H1 (cell line): Measurements from ENCODE around the gene SCFD1. TPM values are rescaled to one million over a fixed set of nuclear protein-coding genes. Genes with fewer than 3 reads are reported as not detected.
A peak's percentile ranks its signal among the peaks of the same experiment; 100 is the strongest.

ENCODE experiments used
- CTCF ChIA-PET: fragments of 300-600 bp; sonication (Branson Sonifier 250); formaldehyde crosslinking; loops from one replicate; lab custom pipeline; 2021; ENCODE audit not compliant: partially characterized antibody; lab: Charles Lee
- POLR2A ChIA-PET: fragments of 300-600 bp; sonication (Branson Sonifier 250); formaldehyde crosslinking; loops from one replicate; lab custom pipeline; 2021; ENCODE audit warnings: inconsistent platforms; ENCODE audit not compliant: partially characterized antibody; lab: Charles Lee
- DNase-seq, 2 experiments: peaks; one replicate each; pipeline versions ENCODE4 v3.0.0 to v3.0.0-alpha.2; 2010 to 2022; ENCODE audit warnings: low spot score in 2 of 2, low read depth in 1 of 2, mixed read lengths in 1 of 2
- FAIRE-seq: peaks from 2 replicates; lab custom pipeline; 2011; peaks lifted over from hg19 to GRCh38; lab: Jason Lieb, UNC
- H2AFZ ChIP-seq: 2 replicates; pipeline ENCODE4 v1.8.1; 2012; ENCODE audit warnings: low read length, inconsistent platforms
- H2AK5ac ChIP-seq: 2 replicates; pipeline ENCODE4 v1.6.1; 2013; ENCODE audit warnings: low read depth, low read length
- H2BK120ac ChIP-seq: replicated peaks from 2 replicates; pipeline ENCODE3; 2013; ENCODE audit warnings: low read depth, low read length, inconsistent platforms
- H2BK12ac ChIP-seq: 2 replicates; pipeline ENCODE4 v1.6.1; 2013; ENCODE audit warnings: low read depth, low read length
- H2BK15ac ChIP-seq: 2 replicates; pipeline ENCODE4 v1.6.1; 2013; ENCODE audit warnings: low read length
- H2BK20ac ChIP-seq: 2 replicates; pipeline ENCODE4 v1.6.1; 2013; ENCODE audit warnings: low read length
- H2BK5ac ChIP-seq: 2 replicates; pipeline ENCODE4 v1.6.1; 2013; ENCODE audit warnings: low read depth, low read length
- H3K14ac ChIP-seq: 2 replicates; pipeline ENCODE4 v1.6.1; 2013; ENCODE audit warnings: inconsistent platforms; ENCODE audit not compliant: insufficient read length
- H3K18ac ChIP-seq: 2 replicates; pipeline ENCODE4 v1.6.1; 2013; ENCODE audit warnings: low read length; ENCODE audit errors: extremely low read depth
- H3K23ac ChIP-seq: 2 replicates; pipeline ENCODE4 v1.6.1; 2013; ENCODE audit warnings: inconsistent platforms; ENCODE audit not compliant: insufficient read length
- H3K23me2 ChIP-seq: 2 replicates; pipeline ENCODE4 v1.6.1; 2013; ENCODE audit warnings: low read depth, low read length
- H3K27ac ChIP-seq: 2 replicates; pipeline ENCODE4 v1.6.1; 2011; ENCODE audit warnings: low read depth, low read length, inconsistent platforms
- H3K27me3 ChIP-seq, 4 experiments: replicated peaks in 1 of 4; 1 replicate in 1 of 4; 2 replicates in 3 of 4; pipeline versions ENCODE4 v1.6.1 to v1.8.1; 2011 to 2013; ENCODE audit warnings: low read length in 3 of 4, mild to moderate bottlenecking in 3 of 4, inconsistent platforms in 2 of 4, mixed read lengths in 2 of 4, moderate library complexity in 1 of 4; ENCODE audit not compliant: control insufficient read depth in 3 of 4, insufficient read depth in 3 of 4; ENCODE audit errors: extremely low read depth in 1 of 4
- H3K36me3 ChIP-seq, 4 experiments: 2 replicates each; pipeline versions ENCODE4 v1.6.1 to v1.8.1; 2011 to 2013; ENCODE audit warnings: mild to moderate bottlenecking in 4 of 4, low read length in 3 of 4, moderate library complexity in 2 of 4, control low read depth in 1 of 4, inconsistent platforms in 1 of 4; ENCODE audit not compliant: insufficient read depth in 4 of 4, control insufficient read depth in 2 of 4
- H3K4ac ChIP-seq: replicated peaks from 2 replicates; pipeline ENCODE3; 2013; ENCODE audit warnings: low read length, low read depth, mixed read lengths, inconsistent platforms; ENCODE audit not compliant: insufficient read length
- H3K4me1 ChIP-seq, 4 experiments: replicated peaks in 1 of 4; 1 replicate in 1 of 4; 2 replicates in 3 of 4; pipeline versions ENCODE4 v1.6.1 to v1.8.1; 2011 to 2013; ENCODE audit warnings: low read length in 3 of 4, inconsistent platforms in 2 of 4, mixed read lengths in 1 of 4; ENCODE audit not compliant: insufficient read depth in 4 of 4, control insufficient read depth in 3 of 4
- H3K4me2 ChIP-seq, 2 experiments: 2 replicates each; pipeline versions ENCODE4 v1.6.1 to v1.8.1; 2011 to 2013; ENCODE audit warnings: low read depth in 2 of 2, low read length in 2 of 2, control low read depth in 1 of 2, inconsistent platforms in 1 of 2, mild to moderate bottlenecking in 1 of 2; ENCODE audit not compliant: insufficient read depth in 1 of 2
- H3K4me3 ChIP-seq, 4 experiments: fragments of 200-600, 300-600 bp in 1 of 4; sonication (generic), shearing (Covaris generic), sonication (Bioruptor Twin) in 1 of 4; 2 replicates each; pipeline versions ENCODE4 v1.5.1 to v1.8.1; 2011 to 2016; ENCODE audit warnings: low read length in 4 of 4, low read depth in 3 of 4, control low read depth in 2 of 4, inconsistent platforms in 2 of 4, mild to moderate bottlenecking in 2 of 4, mixed read lengths in 1 of 4, moderate library complexity in 1 of 4; ENCODE audit not compliant: insufficient read depth in 2 of 4; ENCODE audit errors: extremely low read depth in 1 of 4
- H3K56ac ChIP-seq: replicated peaks from 2 replicates; pipeline ENCODE3; 2013; ENCODE audit warnings: low read depth, mild to moderate bottlenecking, mixed read lengths, low read length, inconsistent platforms; ENCODE audit not compliant: insufficient read length
- H3K79me1 ChIP-seq: 2 replicates; pipeline ENCODE4 v1.6.1; 2013; ENCODE audit warnings: low read depth, low read length, control low read depth
- H3K79me2 ChIP-seq, 2 experiments: 2 replicates each; pipeline versions ENCODE4 v1.6.1 to v1.8.1; 2012 to 2013; ENCODE audit warnings: low read length in 2 of 2, mild to moderate bottlenecking in 2 of 2, inconsistent platforms in 1 of 2; ENCODE audit not compliant: insufficient read depth in 2 of 2, control insufficient read depth in 1 of 2
- H3K9ac ChIP-seq, 4 experiments: replicated peaks in 1 of 4; 1 replicate in 1 of 4; 2 replicates in 3 of 4; pipeline versions ENCODE4 v1.6.1 to v1.8.1; 2011 to 2013; ENCODE audit warnings: low read depth in 3 of 4, low read length in 3 of 4, control low read depth in 2 of 4, mild to moderate bottlenecking in 2 of 4, moderate library complexity in 2 of 4, inconsistent platforms in 1 of 4; ENCODE audit errors: extremely low read depth in 1 of 4
- H3K9me3 ChIP-seq, 2 experiments: 2 replicates each; pipeline versions ENCODE4 v1.6.1 to v1.8.1; 2012 to 2013; ENCODE audit warnings: mild to moderate bottlenecking in 2 of 2, moderate library complexity in 2 of 2, control low read depth in 1 of 2, inconsistent platforms in 1 of 2, low read depth in 1 of 2, low read length in 1 of 2, mixed read lengths in 1 of 2; ENCODE audit not compliant: insufficient read depth in 2 of 2
- H4K20me1 ChIP-seq, 2 experiments: replicated peaks in 1 of 2; 2 replicates each; pipeline versions ENCODE3 to v1.8.1; 2011 to 2013; ENCODE audit warnings: inconsistent platforms in 2 of 2, low read length in 2 of 2, mild to moderate bottlenecking in 1 of 2; ENCODE audit not compliant: insufficient read depth in 2 of 2, control insufficient read depth in 1 of 2
- H4K5ac ChIP-seq: 2 replicates; pipeline ENCODE4 v1.6.1; 2013; ENCODE audit warnings: low read length, low read depth, mixed read lengths, inconsistent platforms; ENCODE audit not compliant: insufficient read length
- H4K8ac ChIP-seq: 2 replicates; pipeline ENCODE4 v1.8.0; 2013; ENCODE audit warnings: mild to moderate bottlenecking, moderate library complexity, low read length, inconsistent platforms; ENCODE audit not compliant: insufficient read depth; ENCODE audit errors: extremely low read depth
- H4K91ac ChIP-seq: replicated peaks from 2 replicates; pipeline ENCODE3; 2013; ENCODE audit warnings: low read length, mixed read lengths, inconsistent platforms; ENCODE audit not compliant: insufficient read length
- BRCA1 ChIP-seq: IDR thresholded peaks from 2 replicates; pipeline ENCODE4 v1.6.1; 2012; ENCODE audit warnings: low read depth, low read length, improper control_type of control experiment
- CBX5 ChIP-seq: fragments of 300-800, 300-1000 bp; sonication (generic); IDR thresholded peaks from 2 replicates; pipeline ENCODE4 v1.7.1; 2016; ENCODE audit warnings: antibody characterized with exemption, low read length, low read depth
- WGBS, 2 experiments: shearing (Covaris generic) in 1 of 2; methylation state at CpG; one replicate each; pipeline versions ENCODE4 v1.1.6 to v1.1.7; 2013 to 2015; ENCODE audit warnings: low lambda C conversion rate in 2 of 2, mixed read lengths in 2 of 2, inconsistent platforms in 1 of 2, low coverage in 1 of 2, missing lambda C conversion rate in 1 of 2; ENCODE audit not compliant: insufficient replicate concordance in 2 of 2, insufficient coverage in 1 of 2, insufficient read length in 1 of 2; ENCODE audit errors: extremely low coverage in 1 of 2, missing lambda C conversion rate in 1 of 2; 5-methylcytosine and 5-hydroxymethylcytosine counted together
- polyA plus RNA-seq, 7 experiments: library from polyadenylated mRNA; depleted of rRNA in 3 of 7; stranded (reverse) in 5 of 7; unstranded in 2 of 7; fragments of >200 nt in 5 of 7; fragments of 200-250 nt in 2 of 7; gene quantifications; 1 replicate in 5 of 7; 2 replicates in 1 of 7; 4 replicates in 1 of 7; pipeline versions ENCODE4 v1.2.1 to v1.2.3, GENCODE V29; 2011 to 2013; ENCODE audit warnings: missing spikeins in 2 of 7, mixed read lengths in 2 of 7
- total RNA-seq: library from RNA; stranded (reverse); fragmentation: NEBNext Ultra II Directional; extraction: Animal tissue kit (Norgen Biotek cat#: 25700); gene quantifications from 2 replicates; pipeline ENCODE4 v1.2.1, GENCODE V29; 2021

Gene SCFD1
- total and polyA plus RNA-seq, 2 of the 8 experiments (the other 6 are each of a cell fraction or from before 2014, with no cell fraction given): 32.8 to 64.5 TPM

GRCh38 chr14:30623412-30624131 is 1.5 kb downstream of the SCFD1 start:
- 88% methylated on average over 7 of the region's 7 CpGs; no CpG with 5 or more reads in 1 of the 2 experiments for WGBS, 2 experiments
- Histone ChIP-seq H4K20me1 (peaks cover 5 to 6% of the 10 kb centered on the region in 2 experiments), H3K27ac (no peak overlapping the region), H2AFZ (no peak overlapping the region), H4K91ac (no peak overlapping the region), H2BK20ac (no peak overlapping the region), H3K79me2 (peaks cover 9 to 59% of the 10 kb centered on the region in 2 experiments), H4K5ac (no peak overlapping the region), H3K18ac (no peak overlapping the region), H3K56ac (no peak overlapping the region), H2BK5ac (no peak overlapping the region), H3K23me2 (peaks cover 8% of the 10 kb centered on the region; the same call in 1 of the 2 replicates), H4K8ac (no peak overlapping the region), H3K79me1 (peaks cover 3% of the 10 kb centered on the region; the same call in 1 of the 2 replicates), H2AK5ac (no peak overlapping the region), H2BK120ac (no peak overlapping the region), H3K36me3 (peaks cover 0 to 2% (median 0%) of the 10 kb centered on the region in 4 experiments; a peak in 1 of 8 replicates), H3K4ac (no peak overlapping the region), H3K4me1 (peaks cover 0 to 5% (median 0%) of the 10 kb centered on the region in 4 experiments; a peak in 1 of 7 replicates), H3K23ac (no peak overlapping the region), H3K4me3 (peak overlapping the region in 3 of 4 experiments; percentile 68 to 96 (median 93); a peak in 4 of 8 replicates), H2BK12ac (no peak overlapping the region), H3K9me3 (no peaks in the 10 kb centered on the region), H2BK15ac (no peak overlapping the region), H3K4me2 (peak overlapping the region; percentile 86 to 94), H3K14ac (no peak overlapping the region), H3K9ac (no peak overlapping the region), H3K27me3 (no peaks in the 10 kb centered on the region)
- POLR2A ChIA-PET: interaction anchor here (0.6 to 2.0 kb wide), 4 partner anchors 23 to 1322 kb away, joined by 3 to 9 read pairs (median 4); partner anchors contain the start of gene G2E3
- CTCF ChIA-PET: interaction anchor here (0.6 to 1.9 kb wide), 3 partner anchors 32 to 249 kb away, joined by 3 to 4 read pairs (median 3); no protein-coding TSS in a partner anchor
- FAIRE-seq (no peak), DNase-seq (no peak)
- TF ChIP-seq BRCA1 (no peak), CBX5 (no peak)
